AG09309 (cell line): ENCODE measurements around the gene HIPK2.

ENCODE experiments used
- DNase-seq: peaks from one replicate; pipeline ENCODE4 v3.0.0-alpha.2; 2010; ENCODE audit warnings: low read depth
- H3K4me3 ChIP-seq: 2 replicates; pipeline ENCODE4 v1.5.1; 2011; ENCODE audit warnings: mild to moderate bottlenecking, low read depth, low read length, moderate library complexity; ENCODE audit not compliant: control insufficient read depth
- CTCF ChIP-seq: IDR thresholded peaks from 2 replicates; pipeline ENCODE4 v1.5.1; 2011; ENCODE audit warnings: mild to moderate bottlenecking, low read depth, low read length, inconsistent platforms; ENCODE audit not compliant: insufficient read depth, control insufficient read depth; ENCODE audit errors: missing control alignments

Gene HIPK2

DNA sequence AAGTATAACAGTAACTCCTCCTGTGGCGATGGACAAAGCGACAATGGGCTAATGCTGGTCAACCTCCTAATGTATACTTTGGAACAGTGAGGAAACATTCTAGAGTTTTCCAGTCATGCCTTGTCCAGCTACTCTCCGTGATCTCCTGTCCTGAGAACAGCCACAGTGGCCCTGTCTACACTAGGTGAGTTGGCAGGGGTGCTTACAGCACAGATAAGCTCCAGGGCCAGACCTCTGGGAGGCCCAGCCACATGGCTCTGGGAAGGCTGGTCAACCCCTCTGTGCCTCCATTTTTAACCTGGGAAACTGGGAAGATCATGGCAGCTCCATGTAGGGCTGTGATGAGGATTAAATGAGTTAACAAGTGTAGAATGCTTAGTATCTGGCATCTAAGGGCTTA is 197.4 kb downstream of the HIPK2 start:
- H3K4me3 ChIP-seq = no peak overlapping the region
- TF ChIP-seq CTCF = no peak
- no peak for DNase-seq

GRCh38 chr7:139576179-139576973 is 201.4 kb downstream of the HIPK2 start:
- no peak for TF ChIP-seq CTCF
- H3K4me3 ChIP-seq = no peak overlapping the region
- DNase-seq = no peak

DNA sequence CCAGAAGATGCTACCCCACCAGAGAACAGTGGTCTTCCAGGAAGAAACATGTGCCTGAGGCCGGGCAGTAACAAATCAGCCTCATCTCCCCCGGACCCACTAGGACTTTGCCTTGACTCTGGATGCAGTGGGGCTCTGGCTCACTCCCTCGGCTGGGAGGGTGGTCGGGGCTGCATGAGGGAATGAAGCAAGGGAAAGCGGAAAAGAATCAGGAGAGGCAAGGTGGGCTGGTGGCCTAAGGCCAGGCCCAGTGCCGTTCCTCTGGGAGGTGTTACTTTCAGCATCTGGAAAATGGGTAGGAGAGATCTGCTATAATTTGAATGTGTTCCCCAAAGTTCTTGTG is 202.5 kb downstream of the HIPK2 start:
- no peak for DNase-seq
- TF ChIP-seq CTCF = no peak
- H3K4me3 ChIP-seq = no peak overlapping the region

DNA sequence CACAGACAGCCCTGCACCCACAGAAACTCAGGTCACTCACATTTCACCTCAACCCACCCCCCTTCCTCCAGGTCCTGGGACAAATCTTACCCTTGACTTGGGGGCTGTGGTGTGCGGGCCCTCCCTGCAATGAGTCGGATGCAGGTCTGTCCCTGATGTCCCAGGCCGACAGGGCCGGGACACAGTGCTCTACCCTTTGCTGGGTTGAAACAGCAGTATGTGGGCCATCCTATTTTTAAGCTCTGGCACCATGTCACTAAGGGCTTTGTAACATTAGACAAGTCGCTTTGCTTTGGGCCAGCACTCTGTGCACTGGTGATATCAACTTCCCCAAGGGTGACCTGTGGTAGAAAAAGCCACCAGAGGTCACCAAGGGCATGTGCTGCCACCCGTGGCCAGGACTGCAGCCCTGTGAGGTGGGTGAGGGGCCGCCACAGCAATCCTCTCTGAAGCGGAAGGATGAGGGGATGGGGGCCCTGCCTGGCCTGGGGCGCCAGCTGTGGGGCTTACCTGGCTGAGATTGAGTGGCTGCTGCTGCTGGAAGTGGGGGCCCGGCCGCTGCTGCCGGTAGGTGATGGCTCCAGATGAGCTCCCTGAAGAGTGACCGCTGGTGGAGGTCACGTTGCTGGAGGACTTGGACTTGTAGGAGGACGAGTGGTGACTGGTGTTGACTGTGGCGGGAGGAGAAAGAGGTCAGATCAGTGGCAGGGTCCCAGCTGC is 203.0 kb downstream of the HIPK2 start:
- no peak overlapping the region for H3K4me3 ChIP-seq
- no peak for TF ChIP-seq CTCF
- DNase-seq = no peak

GRCh38 chr7:139573871-139574270 is 203.9 kb downstream of the HIPK2 start:
- DNase-seq = no peak
- no peak for TF ChIP-seq CTCF
- no peak overlapping the region for H3K4me3 ChIP-seq

DNA sequence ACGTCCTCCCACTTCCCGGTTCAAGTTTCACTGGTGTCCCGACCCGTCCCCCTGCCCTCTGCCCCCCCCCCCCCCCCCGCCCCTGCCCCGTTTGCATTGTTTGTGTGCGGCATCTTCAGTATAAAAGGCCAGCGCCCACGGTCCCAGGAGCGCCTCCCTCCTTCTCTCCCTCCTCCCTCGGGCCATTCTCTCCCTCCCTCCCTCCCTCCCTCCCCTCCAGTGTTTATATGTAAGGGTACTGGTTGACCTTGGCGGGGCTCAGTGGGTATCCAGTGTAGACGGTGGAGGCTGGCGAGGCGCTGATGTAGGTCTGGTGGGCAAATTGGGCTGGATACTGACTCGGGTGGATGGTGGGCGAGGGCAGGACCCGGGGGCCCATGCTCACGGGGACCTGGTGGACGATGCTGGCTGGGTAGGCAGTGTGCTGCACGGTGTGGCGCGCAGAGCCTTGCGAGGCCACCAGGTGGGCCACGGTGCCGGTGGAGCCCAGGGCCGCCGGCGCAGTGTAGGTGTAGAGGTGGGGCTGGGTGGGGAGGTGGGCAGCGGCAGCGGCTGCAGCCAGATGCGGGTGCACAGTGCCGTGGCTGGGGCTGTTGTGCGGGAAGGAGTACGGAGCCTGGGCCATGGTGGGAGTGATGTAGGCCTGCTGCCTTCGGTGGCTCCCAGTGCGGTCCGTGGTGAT is 205.0 kb downstream of the HIPK2 start:
- H3K4me3 ChIP-seq = no peak overlapping the region
- TF ChIP-seq CTCF = no peak
- no peak for DNase-seq
